CD14-positive monocyte (primary cell): ENCODE measurements around the gene PANX1. TPM values are rescaled to one million over a fixed set of nuclear protein-coding genes. Genes with fewer than 3 reads are reported as not detected.

Experiments
- DNase-seq, 3 donors: peaks; one replicate each; pipeline ENCODE4 v3.0.0-alpha.2; 2011 to 2022
- H2AFZ ChIP-seq: 2 replicates; pipeline ENCODE4 v1.6.0; 2012; ENCODE audit warnings: mild to moderate bottlenecking, low read depth, low read length, inconsistent platforms; ENCODE audit not compliant: insufficient read depth, poor library complexity, severe bottlenecking
- H3K27ac ChIP-seq, 2 donors: 1 replicate in 1 of 2; 2 replicates in 1 of 2; pipeline ENCODE4 v1.5.1; 2012 to 2013; ENCODE audit warnings: low read length in 2 of 2, control low read depth in 1 of 2, inconsistent platforms in 1 of 2, low read depth in 1 of 2, mild to moderate bottlenecking in 1 of 2
- H3K27me3 ChIP-seq, 2 donors: one replicate each; pipeline versions ENCODE4 v1.6.0 to v1.6.1; 2011 to 2013; ENCODE audit warnings: low read length in 2 of 2; ENCODE audit not compliant: control insufficient read depth in 2 of 2, insufficient read depth in 2 of 2
- H3K36me3 ChIP-seq, 2 donors: replicated peaks in 1 of 2; 1 replicate in 1 of 2; 2 replicates in 1 of 2; pipeline versions ENCODE4 v1.5.1 to v1.6.1; 2012 to 2013; ENCODE audit warnings: low read length in 2 of 2, control low read depth in 1 of 2, inconsistent platforms in 1 of 2, mild to moderate bottlenecking in 1 of 2; ENCODE audit not compliant: insufficient read depth in 2 of 2, control insufficient read depth in 1 of 2
- H3K4me1 ChIP-seq, 2 donors: 1 replicate in 1 of 2; 2 replicates in 1 of 2; pipeline versions ENCODE4 v1.5.1 to v1.6.1; 2012 to 2013; ENCODE audit warnings: low read length in 2 of 2, control low read depth in 1 of 2, inconsistent platforms in 1 of 2, mild to moderate bottlenecking in 1 of 2, moderate library complexity in 1 of 2; ENCODE audit not compliant: insufficient read depth in 2 of 2, control insufficient read depth in 1 of 2
- H3K4me2 ChIP-seq: replicated peaks from 2 replicates; pipeline ENCODE3; 2012; ENCODE audit warnings: low read length, moderate library complexity, mild to moderate bottlenecking; ENCODE audit not compliant: poor library complexity, severe bottlenecking; ENCODE audit errors: extremely low read depth
- H3K4me3 ChIP-seq, 3 experiments: fragments of 200-600 bp in 1 of 3; sonication (generic) in 1 of 3; replicated peaks in 1 of 3; 1 replicate in 2 of 3; 2 replicates in 1 of 3; pipeline ENCODE4 v1.5.1; 2011 to 2013; ENCODE audit warnings: low read length in 3 of 3, mild to moderate bottlenecking in 3 of 3, control low read depth in 2 of 3, low read depth in 2 of 3, inconsistent platforms in 1 of 3, moderate library complexity in 1 of 3
- H3K79me2 ChIP-seq: 2 replicates; pipeline ENCODE4 v1.6.0; 2012; ENCODE audit warnings: mild to moderate bottlenecking, control low read depth, inconsistent platforms, low read length, moderate library complexity; ENCODE audit not compliant: insufficient read depth
- H3K9ac ChIP-seq: 2 replicates; pipeline ENCODE4 v1.6.0; 2017; ENCODE audit warnings: low read length, mild to moderate bottlenecking; ENCODE audit not compliant: insufficient read depth, poor library complexity, severe bottlenecking
- H3K9me3 ChIP-seq, 2 donors: replicated peaks in 1 of 2; 1 replicate in 1 of 2; 2 replicates in 1 of 2; pipeline versions ENCODE4 v1.5.1 to v1.6.1; 2012 to 2013; ENCODE audit warnings: low read length in 2 of 2, control low read depth in 1 of 2; ENCODE audit not compliant: control insufficient read depth in 1 of 2, insufficient read depth in 1 of 2
- H4K20me1 ChIP-seq: 2 replicates; pipeline ENCODE4 v1.6.0; 2012; ENCODE audit warnings: mild to moderate bottlenecking, low read length, control low read depth, moderate library complexity; ENCODE audit not compliant: insufficient read depth
- H3K27ac Mint-ChIP-seq, 7 donors: one replicate each; pipeline ENCODE4 v1.8.0; 2020; ENCODE audit warnings: mild to moderate bottlenecking in 7 of 7, mixed read lengths in 7 of 7, moderate library complexity in 6 of 7, inconsistent platforms in 2 of 7
- H3K27me3 Mint-ChIP-seq, 3 donors: one replicate each; pipeline ENCODE4 v1.8.0; 2021 to 2022; ENCODE audit warnings: low read depth in 3 of 3, mild to moderate bottlenecking in 3 of 3, mixed read lengths in 3 of 3, moderate library complexity in 3 of 3, inconsistent platforms in 1 of 3
- H3K36me3 Mint-ChIP-seq, 2 donors: one replicate each; pipeline ENCODE4 v1.8.0; 2020; ENCODE audit warnings: mixed read lengths in 2 of 2, inconsistent platforms in 1 of 2, mild to moderate bottlenecking in 1 of 2
- H3K4me1 Mint-ChIP-seq: one replicate; pipeline ENCODE4 v1.8.0; 2020; ENCODE audit warnings: mild to moderate bottlenecking, mixed read lengths
- H3K4me3 Mint-ChIP-seq, 2 donors: one replicate each; pipeline ENCODE4 v1.8.0; 2020; ENCODE audit warnings: mild to moderate bottlenecking in 2 of 2, mixed read lengths in 2 of 2, moderate library complexity in 1 of 2
- H3K9me3 Mint-ChIP-seq, 7 donors: one replicate each; pipeline ENCODE4 v1.8.0; 2020 to 2022; ENCODE audit warnings: mixed read lengths in 7 of 7, mild to moderate bottlenecking in 6 of 7, moderate library complexity in 6 of 7, inconsistent platforms in 2 of 7
- WGBS: methylation state at CpG from one replicate; pipeline ENCODE4 v1.1.5; 2013; ENCODE audit warnings: missing lambda C conversion rate; ENCODE audit not compliant: insufficient coverage; 5-methylcytosine and 5-hydroxymethylcytosine counted together
- intact Hi-C, 2 donors: fragments of 100-400 bp; cut with micrococcal nuclease; formaldehyde crosslinking; loops; one replicate each; pipeline versions ENCODE4 v1.15.0 to v1.15.1; 2023
- polyA plus RNA-seq, 3 donors: library from polyadenylated mRNA; depleted of rRNA in 1 of 3; unstranded in 2 of 3; stranded (reverse) in 1 of 3; fragments of 300-500 nt in 2 of 3; fragments of >200 nt in 1 of 3; fragmentation: Illumina TruSeq in 2 of 3; gene quantifications; 1 replicate in 2 of 3; 2 replicates in 1 of 3; pipeline ENCODE4 v1.2.3, GENCODE V29; 2012 to 2021
- TF ChIP-seq, protein P1 (sequence below): fragments of 200-600 bp; IDR thresholded peaks from one replicate; pipeline ENCODE4 v1.8.0; 2022; ENCODE audit warnings: antibody characterized with exemption, mild to moderate bottlenecking

Gene PANX1
- polyA plus RNA-seq, 3 donors = 6.9 to 15.7 (median 12.7) TPM

DNA sequence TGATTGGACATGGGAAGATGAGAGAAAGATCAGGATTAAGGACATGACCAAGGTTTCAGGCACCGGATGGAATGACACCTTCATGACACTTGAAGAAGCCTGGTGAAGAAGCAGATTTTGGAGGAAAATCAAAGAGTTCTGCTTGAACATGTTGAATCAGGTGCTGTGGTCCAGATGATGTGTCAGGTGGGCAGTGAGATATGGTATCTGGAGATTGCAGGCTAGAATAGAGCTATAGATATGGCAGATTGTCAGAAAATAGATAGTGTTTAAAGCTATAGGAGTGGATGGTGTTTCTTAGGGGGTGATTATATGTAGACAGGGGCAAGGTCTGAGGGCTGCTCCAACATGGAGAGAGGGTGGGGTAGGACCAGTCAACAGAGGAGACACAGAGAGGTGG is 40.2 kb downstream of the PANX1 start:
- peaks cover 0 to 5% of the 10 kb centered on the region in 2 donors for H3K4me1 ChIP-seq
- intact Hi-C loops = no loop called here
- peaks cover 85% of the 10 kb centered on the region for H4K20me1 ChIP-seq
- Mint-ChIP-seq H3K9me3 (peaks cover 0 to 3% (median 0%) of the 10 kb centered on the region in 7 donors), H3K27me3 (peaks cover 0 to 2% (median 1%) of the 10 kb centered on the region in 3 donors), H3K27ac (peak overlapping the region in 2 of 7 donors; percentile 10 to 32), H3K4me1 (peaks cover 6% of the 10 kb centered on the region), H3K4me3 (no peak overlapping the region), H3K36me3 (peaks cover 17 to 27% of the 10 kb centered on the region in 2 donors)
- no peak overlapping the region for H3K4me3 ChIP-seq
- no peak overlapping the region for H3K4me2 ChIP-seq
- DNase-seq = no peak
- H3K27ac ChIP-seq = no peak overlapping the region
- TF ChIP-seq, protein P1, sequence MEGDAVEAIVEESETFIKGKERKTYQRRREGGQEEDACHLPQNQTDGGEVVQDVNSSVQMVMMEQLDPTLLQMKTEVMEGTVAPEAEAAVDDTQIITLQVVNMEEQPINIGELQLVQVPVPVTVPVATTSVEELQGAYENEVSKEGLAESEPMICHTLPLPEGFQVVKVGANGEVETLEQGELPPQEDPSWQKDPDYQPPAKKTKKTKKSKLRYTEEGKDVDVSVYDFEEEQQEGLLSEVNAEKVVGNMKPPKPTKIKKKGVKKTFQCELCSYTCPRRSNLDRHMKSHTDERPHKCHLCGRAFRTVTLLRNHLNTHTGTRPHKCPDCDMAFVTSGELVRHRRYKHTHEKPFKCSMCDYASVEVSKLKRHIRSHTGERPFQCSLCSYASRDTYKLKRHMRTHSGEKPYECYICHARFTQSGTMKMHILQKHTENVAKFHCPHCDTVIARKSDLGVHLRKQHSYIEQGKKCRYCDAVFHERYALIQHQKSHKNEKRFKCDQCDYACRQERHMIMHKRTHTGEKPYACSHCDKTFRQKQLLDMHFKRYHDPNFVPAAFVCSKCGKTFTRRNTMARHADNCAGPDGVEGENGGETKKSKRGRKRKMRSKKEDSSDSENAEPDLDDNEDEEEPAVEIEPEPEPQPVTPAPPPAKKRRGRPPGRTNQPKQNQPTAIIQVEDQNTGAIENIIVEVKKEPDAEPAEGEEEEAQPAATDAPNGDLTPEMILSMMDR = no peak
- 100% methylated on average over 1 of the region's 1 CpG for WGBS
- H2AFZ ChIP-seq = no peak overlapping the region
- peaks cover 35% of the 10 kb centered on the region for H3K79me2 ChIP-seq
- H3K27me3 ChIP-seq = no peaks in the 10 kb centered on the region
- peaks cover 4 to 24% of the 10 kb centered on the region in 2 donors for H3K36me3 ChIP-seq
- no peak overlapping the region for H3K9ac ChIP-seq
- peaks cover 0 to 4% of the 10 kb centered on the region in 2 donors for H3K9me3 ChIP-seq

DNA sequence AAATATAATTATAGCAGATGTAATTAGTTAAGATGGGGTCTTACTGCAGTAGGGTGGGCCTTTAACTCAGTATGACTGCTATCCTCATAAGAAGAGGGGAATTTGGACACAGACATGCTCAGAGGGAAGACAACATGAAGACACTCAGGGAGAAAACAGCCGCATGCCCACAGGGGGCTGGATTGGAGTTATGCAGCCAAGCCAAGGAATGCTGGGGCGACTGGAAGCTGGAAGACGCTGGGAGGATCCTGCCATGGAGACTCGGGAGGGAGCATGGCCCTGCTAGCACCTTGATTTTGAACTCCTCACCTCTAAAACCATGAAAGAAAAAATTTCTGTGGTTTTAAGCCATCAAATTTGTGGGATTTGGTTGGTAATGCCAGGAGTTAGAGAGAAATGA is 40.9 kb downstream of the PANX1 start:
- intact Hi-C loops = no loop called here
- peaks cover 0 to 5% of the 10 kb centered on the region in 2 donors for H3K4me1 ChIP-seq
- H3K79me2 ChIP-seq = peaks cover 35% of the 10 kb centered on the region
- H3K4me2 ChIP-seq = no peak overlapping the region
- 94% methylated on average over 2 of the region's 4 CpGs for WGBS
- Mint-ChIP-seq H3K4me3 (no peak overlapping the region), H3K27me3 (peaks cover 0 to 2% (median 0%) of the 10 kb centered on the region in 3 donors), H3K36me3 (peaks cover 17 to 31% of the 10 kb centered on the region in 2 donors), H3K27ac (no peak overlapping the region), H3K9me3 (peaks cover 0 to 3% (median 0%) of the 10 kb centered on the region in 7 donors), H3K4me1 (peaks cover 6% of the 10 kb centered on the region)
- H3K27me3 ChIP-seq = no peaks in the 10 kb centered on the region
- TF ChIP-seq, protein P1 = no peak
- DNase-seq = no peak
- H3K4me3 ChIP-seq = no peak overlapping the region
- peaks cover 0 to 4% of the 10 kb centered on the region in 2 donors for H3K9me3 ChIP-seq
- peaks cover 6 to 31% of the 10 kb centered on the region in 2 donors for H3K36me3 ChIP-seq
- H2AFZ ChIP-seq = no peak overlapping the region
- no peak overlapping the region for H3K9ac ChIP-seq
- H4K20me1 ChIP-seq = peaks cover 88% of the 10 kb centered on the region
- no peak overlapping the region for H3K27ac ChIP-seq
